ENCODE data around the gene FBXO42.
"Not testable (repeated sequence)": the region's sequence is repeated elsewhere in the genome, so short reads cannot be mapped to it uniquely, and the experiment has no call there.

The FBXO42 gene

GRCh38 chr1:16258591-16259135 lies 93.6 kb downstream of the FBXO42 start:
- no peak for DNase-seq

GRCh38 chr1:16257968-16258367 lies 94.3 kb downstream of the FBXO42 start:
- DNase-seq: no peak

- not testable (repeated sequence) for DNase-seq
These were observed 94.7 kb downstream of the FBXO42 start for GRCh38 chr1:16257556-16257955.

GRCh38 chr1:16256478-16256877 lies 95.8 kb downstream of the FBXO42 start:
- no peak for DNase-seq

GRCh38 chr1:16254263-16254928 lies 97.9 kb downstream of the FBXO42 start:
- no peak for DNase-seq

- no peak for DNase-seq
These were observed 98.9 kb downstream of the FBXO42 start for GRCh38 chr1:16253332-16253922.

- no peak for DNase-seq
These were observed 99.4 kb downstream of the FBXO42 start for GRCh38 chr1:16252912-16253311.

- DNase-seq: no peak
These were observed 100.9 kb downstream of the FBXO42 start for GRCh38 chr1:16251381-16251780.

GRCh38 chr1:16250524-16251251 lies 101.6 kb downstream of the FBXO42 start:
- no peak for DNase-seq

- DNase-seq: no peak
These were observed 102.6 kb downstream of the FBXO42 start for GRCh38 chr1:16249596-16250241.

- DNase-seq: peak; percentile 84
These were observed 103.4 kb downstream of the FBXO42 start for GRCh38 chr1:16248603-16249516.

- DNase-seq: no peak
These were observed 104.3 kb downstream of the FBXO42 start for GRCh38 chr1:16248007-16248436.

- DNase-seq: no peak
These were observed 104.8 kb downstream of the FBXO42 start for GRCh38 chr1:16247441-16247840.

GRCh38 chr1:16246961-16247360 lies 105.3 kb downstream of the FBXO42 start:
- no peak for DNase-seq

GRCh38 chr1:16246239-16246638 lies 106.0 kb downstream of the FBXO42 start:
- DNase-seq: not testable (repeated sequence)

- no peak for DNase-seq
These were observed 106.6 kb downstream of the FBXO42 start for GRCh38 chr1:16245476-16246196.

- DNase-seq: no peak
These were observed 107.5 kb downstream of the FBXO42 start for GRCh38 chr1:16244650-16245285.

GRCh38 chr1:16243936-16244649 lies 108.2 kb downstream of the FBXO42 start:
- peak; percentile 77 for DNase-seq

GRCh38 chr1:16243215-16243610 lies 109.1 kb downstream of the FBXO42 start:
- no peak for DNase-seq

GRCh38 chr1:16242556-16243214 lies 109.6 kb downstream of the FBXO42 start:
- DNase-seq: no peak
